SHP77 (cell line): ENCODE measurements around the gene SIVA1.

ENCODE experiments used
- DNase-seq, 2 experiments: peaks; one replicate each; lab custom pipeline; 2025; lab: John Stamatoyannopoulos, UW

SIVA1 gene

GRCh38 chr14:104719343-104719742 lies 33.6 kb upstream of the SIVA1 start:
- DNase-seq: no peak

- DNase-seq: no peak
Observed at GRCh38 chr14:104721505-104722431, 31.2 kb upstream of the SIVA1 start.

- no peak for DNase-seq
Observed at GRCh38 chr14:104722938-104723650, 29.9 kb upstream of the SIVA1 start.

GRCh38 chr14:104723651-104724406 lies 29.1 kb upstream of the SIVA1 start, which contains the start of gene ADSS1:
Gene ADSS1 (plus strand): TSS chr14:104724229. CDS start chr14:104724271, 42 bp downstream.
- DNase-seq: peak in 1 of 2 experiments; percentile 28

GRCh38 chr14:104724407-104724980 lies 28.5 kb upstream of the SIVA1 start:
- DNase-seq: no peak

- DNase-seq: peak in 1 of 2 experiments; percentile 9
Observed at GRCh38 chr14:104724981-104725771, 27.8 kb upstream of the SIVA1 start.

- no peak for DNase-seq
Observed at GRCh38 chr14:104725772-104726548, 27.0 kb upstream of the SIVA1 start.

GRCh38 chr14:104726600-104727451 lies 26.1 kb upstream of the SIVA1 start:
- DNase-seq: peak in 1 of 2 experiments; percentile 23

- no peak for DNase-seq
Observed at GRCh38 chr14:104728631-104729030, 24.3 kb upstream of the SIVA1 start.

- DNase-seq: peak in 1 of 2 experiments; percentile 46
Observed at GRCh38 chr14:104729176-104729834, 23.6 kb upstream of the SIVA1 start.

- DNase-seq: no peak
Observed at GRCh38 chr14:104729835-104730181, 23.1 kb upstream of the SIVA1 start.

GRCh38 chr14:104730487-104730886 lies 22.5 kb upstream of the SIVA1 start:
- DNase-seq: no peak

- DNase-seq: peak; percentile 33 to 74
Observed at GRCh38 chr14:104731320-104732294, 21.3 kb upstream of the SIVA1 start.

GRCh38 chr14:104732355-104732804 lies 20.6 kb upstream of the SIVA1 start:
- DNase-seq: peak; percentile 49 to 76

- peak in 1 of 2 experiments; percentile 18 for DNase-seq
Observed at GRCh38 chr14:104732931-104733681, 19.8 kb upstream of the SIVA1 start.

- DNase-seq: no peak
Observed at GRCh38 chr14:104734051-104734587, 18.8 kb upstream of the SIVA1 start.
